Gastroesophageal sphincter (tissue), 4 donors: Measurements from ENCODE around the gene FBXO41. TPM values are rescaled to one million over a fixed set of nuclear protein-coding genes. Genes with fewer than 3 reads are reported as not detected.

Experiments
- ATAC-seq: fragments of 150-250 bp; one replicate; pipeline ENCODE4 v1.9.1; 2016; ENCODE audit warnings: mild to moderate bottlenecking, moderate library complexity
- H3K27ac ChIP-seq, 4 donors: fragments of 200-600 bp; sonication (generic) in 3 of 4; 1 replicate in 3 of 4; 2 replicates in 1 of 4; pipeline ENCODE4 v1.5.1; 2016 to 2019
- H3K27me3 ChIP-seq: fragments of 200-600 bp; sonication (generic); one replicate; pipeline ENCODE4 v1.5.1; 2019
- H3K36me3 ChIP-seq, 2 donors: fragments of 200-600 bp; sonication (generic); one replicate each; pipeline ENCODE4 v1.5.1; 2019; ENCODE audit warnings: control low read depth in 1 of 2
- H3K4me1 ChIP-seq, 3 donors: fragments of 200-600 bp; sonication (generic); 1 replicate in 2 of 3; 2 replicates in 1 of 3; pipeline ENCODE4 v1.5.1; 2016 to 2019; ENCODE audit warnings: control low read depth in 2 of 3
- H3K4me3 ChIP-seq, 2 donors: fragments of 200-600 bp; sonication (generic); one replicate each; pipeline ENCODE4 v1.5.1; 2019; ENCODE audit warnings: mild to moderate bottlenecking in 1 of 2, moderate library complexity in 1 of 2
- H3K9me3 ChIP-seq, 3 donors: fragments of 200-600 bp; sonication (generic); one replicate each; pipeline ENCODE4 v1.5.1; 2017 to 2019; ENCODE audit warnings: control low read depth in 2 of 3
- CTCF ChIP-seq, 4 experiments: fragments of 200-600 bp in 2 of 4; fragments of 450-650 bp in 2 of 4; sonication (generic) in 1 of 4; IDR thresholded peaks; one replicate each; pipeline ENCODE4 v1.5.1; 2017 to 2019; ENCODE audit warnings: antibody characterized with exemption in 4 of 4, mild to moderate bottlenecking in 2 of 4, moderate library complexity in 2 of 4
- EP300 ChIP-seq: sonication (generic); formaldehyde crosslinking; IDR thresholded peaks from one replicate; pipeline ENCODE4 v1.6.1; 2017; ENCODE audit warnings: antibody characterized with exemption, mild to moderate bottlenecking
- POLR2A ChIP-seq, 2 donors: fragments of 450-650 bp; IDR thresholded peaks; one replicate each; pipeline ENCODE4 v1.6.1; 2017; ENCODE audit warnings: antibody characterized with exemption in 2 of 2, mild to moderate bottlenecking in 2 of 2, moderate library complexity in 1 of 2
- POLR2AphosphoS5 ChIP-seq: sonication (generic); formaldehyde crosslinking; IDR thresholded peaks from one replicate; pipeline ENCODE4 v1.6.1; 2017; ENCODE audit warnings: antibody characterized with exemption
- WGBS, 2 donors: methylation state at CpG; one replicate each; pipeline ENCODE4 v1.1.5; 2018; ENCODE audit warnings: low coverage in 1 of 2; 5-methylcytosine and 5-hydroxymethylcytosine counted together
- total RNA-seq, 4 donors: library from RNA; depleted of rRNA; stranded (reverse); fragments of >200 nt; gene quantifications; one replicate each; pipeline ENCODE4 v1.1.0, GENCODE V29; 2016

Gene FBXO41
- total RNA-seq, 4 donors from 2014 or later, result 2.2 to 5.4 (median 4.0) TPM

DNA sequence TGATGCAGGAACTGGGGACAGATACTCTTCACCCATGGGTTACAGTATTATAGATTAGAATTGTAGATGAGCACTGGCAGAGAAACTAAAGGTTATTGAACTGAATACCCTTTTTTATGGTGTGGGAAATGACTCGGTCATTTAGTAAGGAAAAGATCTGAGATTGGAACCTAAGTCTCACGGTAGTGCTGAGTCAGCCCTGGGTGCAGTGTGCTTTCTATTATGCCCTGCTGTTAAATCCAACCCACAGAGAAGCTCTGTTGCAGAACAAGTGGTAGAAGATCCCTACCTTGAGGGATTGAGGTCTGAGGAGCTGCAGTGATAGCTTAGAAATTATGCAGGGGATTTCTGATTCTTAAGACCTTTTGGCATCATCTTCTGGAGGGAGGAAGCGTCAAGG lies 37.4 kb downstream of the FBXO41 start:
- no peaks in the 10 kb centered on the region for H3K9me3 ChIP-seq
- no peak for TF ChIP-seq POLR2AphosphoS5
- no peak for TF ChIP-seq CTCF (IDR thresholded peaks at IDR 0.05)
- TF ChIP-seq POLR2A (IDR thresholded peaks at IDR 0.05), result no peak
- no peak for TF ChIP-seq EP300
- H3K4me1 ChIP-seq, result no peaks in the 10 kb centered on the region
- H3K27ac ChIP-seq, result no peak overlapping the region
- ATAC-seq, result no peak
- H3K27me3 ChIP-seq, result no peaks in the 10 kb centered on the region
- peaks cover 0 to 100% of the 10 kb centered on the region in 2 donors for H3K36me3 ChIP-seq
- no peak overlapping the region for H3K4me3 ChIP-seq
- 66 to 73% methylated on average over 2 to 3 of the region's 3 CpGs for whole genome bisulfite sequencing, 2 donors

GRCh38 chr2:73244580-73244979 lies 39.7 kb downstream of the FBXO41 start:
- Histone ChIP-seq H3K36me3 (peaks cover 0 to 99% of the 10 kb centered on the region in 2 donors), H3K27me3 (no peaks in the 10 kb centered on the region), H3K9me3 (no peaks in the 10 kb centered on the region), H3K4me1 (no peaks in the 10 kb centered on the region), H3K4me3 (no peak overlapping the region), H3K27ac (no peak overlapping the region)
- 89 to 90% methylated on average over 2 to 3 of the region's 3 CpGs for WGBS, 2 donors
- no peak for ATAC-seq
- no peak for TF ChIP-seq POLR2A (IDR thresholded peaks at IDR 0.05)
- no peak for TF ChIP-seq CTCF (IDR thresholded peaks at IDR 0.05)
- TF ChIP-seq POLR2AphosphoS5, result no peak
- no peak for TF ChIP-seq EP300

- H3K4me1 ChIP-seq, result peaks cover 0 to 6% (median 0%) of the 10 kb centered on the region in 3 donors
- no peak for ATAC-seq
- H3K27ac ChIP-seq, result no peak overlapping the region
- peaks cover 0 to 99% of the 10 kb centered on the region in 2 donors for H3K36me3 ChIP-seq
- no peak for TF ChIP-seq EP300
- TF ChIP-seq CTCF (IDR thresholded peaks at IDR 0.05), result no peak
- TF ChIP-seq POLR2AphosphoS5, result no peak
- no peak for TF ChIP-seq POLR2A (IDR thresholded peaks at IDR 0.05)
- H3K9me3 ChIP-seq, result no peaks in the 10 kb centered on the region
- no peak overlapping the region for H3K4me3 ChIP-seq
- H3K27me3 ChIP-seq, result no peaks in the 10 kb centered on the region
- 14 to 37% methylated on average over 1 to 3 of the region's 5 CpGs for WGBS, 2 donors
Observed at GRCh38 chr2:73243884-73244570, 40.3 kb downstream of the FBXO41 start.

DNA sequence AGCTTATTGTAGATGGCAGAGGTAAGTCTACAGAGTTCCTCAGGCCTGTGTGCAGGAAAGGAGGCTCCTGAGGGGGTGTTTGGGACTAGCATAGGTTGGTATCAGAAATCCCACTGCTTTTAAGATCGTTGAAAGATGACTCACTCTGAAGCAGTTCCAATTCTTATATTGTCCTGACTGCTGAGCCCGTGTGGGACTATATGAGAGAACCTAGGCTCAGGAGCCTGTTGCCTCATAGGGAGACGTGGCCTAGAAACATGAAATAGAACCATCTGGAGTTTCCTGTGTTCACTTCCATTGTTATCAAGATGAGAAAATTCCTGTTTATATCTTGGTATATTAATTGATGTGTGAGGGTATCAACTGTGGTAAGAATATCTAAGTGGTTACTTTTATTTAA lies 44.5 kb downstream of the FBXO41 start:
- Histone ChIP-seq H3K27ac (no peak overlapping the region), H3K4me3 (no peak overlapping the region), H3K27me3 (no peaks in the 10 kb centered on the region), H3K9me3 (no peaks in the 10 kb centered on the region), H3K36me3 (peaks cover 0 to 69% of the 10 kb centered on the region in 2 donors), H3K4me1 (peaks cover 0 to 48% (median 12%) of the 10 kb centered on the region in 3 donors)
- TF ChIP-seq CTCF (IDR thresholded peaks at IDR 0.05) (no peak), EP300 (no peak), POLR2A (IDR thresholded peaks at IDR 0.05) (no peak), POLR2AphosphoS5 (no peak)
- no peak for ATAC-seq
- 40 to 57% methylated on average over 1 to 3 of the region's 3 CpGs for WGBS, 2 donors

GRCh38 chr2:73238976-73239375 lies 45.3 kb downstream of the FBXO41 start:
- WGBS, 2 donors, result 80 to 100% methylated on average over 1 of the region's 1 CpG
- Histone ChIP-seq H3K4me1 (peaks cover 0 to 51% (median 12%) of the 10 kb centered on the region in 3 donors), H3K9me3 (no peaks in the 10 kb centered on the region), H3K27ac (no peak overlapping the region), H3K27me3 (no peaks in the 10 kb centered on the region), H3K36me3 (peaks cover 0 to 61% of the 10 kb centered on the region in 2 donors), H3K4me3 (no peak overlapping the region)
- ATAC-seq, result no peak
- TF ChIP-seq POLR2A (IDR thresholded peaks at IDR 0.05) (no peak), CTCF (IDR thresholded peaks at IDR 0.05) (no peak), POLR2AphosphoS5 (no peak), EP300 (no peak)
